Stimulated activated CD8-positive, alpha-beta memory T cell treated with anti-CD3 and anti-CD28 coated beads, Interleukin-12 subunit alpha, Interleukin-12 subunit beta, amount 100 ng/mL, for 24 hours (primary cell): Measurements from ENCODE around the gene GALR3.

Source experiments
- DNase-seq: peaks from one replicate; pipeline ENCODE4 v3.0.0-alpha.2; 2020; ENCODE audit errors: extremely low read depth

GALR3 gene

DNA sequence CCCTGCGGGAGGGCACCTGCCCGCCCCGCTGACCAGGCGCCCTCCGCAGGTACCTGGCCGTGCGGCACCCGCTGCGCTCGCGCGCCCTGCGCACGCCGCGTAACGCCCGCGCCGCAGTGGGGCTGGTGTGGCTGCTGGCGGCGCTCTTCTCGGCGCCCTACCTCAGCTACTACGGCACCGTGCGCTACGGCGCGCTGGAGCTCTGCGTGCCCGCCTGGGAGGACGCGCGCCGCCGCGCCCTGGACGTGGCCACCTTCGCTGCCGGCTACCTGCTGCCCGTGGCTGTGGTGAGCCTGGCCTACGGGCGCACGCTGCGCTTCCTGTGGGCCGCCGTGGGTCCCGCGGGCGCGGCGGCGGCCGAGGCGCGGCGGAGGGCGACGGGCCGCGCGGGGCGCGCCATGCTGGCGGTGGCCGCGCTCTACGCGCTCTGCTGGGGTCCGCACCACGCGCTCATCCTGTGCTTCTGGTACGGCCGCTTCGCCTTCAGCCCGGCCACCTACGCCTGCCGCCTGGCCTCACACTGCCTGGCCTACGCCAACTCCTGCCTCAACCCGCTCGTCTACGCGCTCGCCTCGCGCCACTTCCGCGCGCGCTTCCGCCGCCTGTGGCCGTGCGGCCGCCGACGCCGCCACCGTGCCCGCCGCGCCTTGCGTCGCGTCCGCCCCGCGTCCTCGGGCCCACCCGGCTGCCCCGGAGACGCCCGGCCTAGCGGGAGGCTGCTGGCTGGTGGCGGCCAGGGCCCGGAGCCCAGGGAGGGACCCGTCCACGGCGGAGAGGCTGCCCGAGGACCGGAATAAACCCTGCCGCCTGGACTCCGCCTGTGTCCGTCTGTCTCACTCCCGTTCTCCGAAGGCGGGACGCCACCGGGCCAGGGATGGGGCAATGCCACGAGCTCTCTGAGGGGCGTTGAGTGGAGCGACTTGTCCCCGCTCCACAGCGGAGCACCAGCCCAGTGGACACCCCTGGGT is 1.8 kb downstream of the GALR3 start:
- DNase-seq, result no peak

GRCh38 chr22:37827056-37827455 is 3.9 kb downstream of the GALR3 start:
- DNase-seq, result no peak

DNA sequence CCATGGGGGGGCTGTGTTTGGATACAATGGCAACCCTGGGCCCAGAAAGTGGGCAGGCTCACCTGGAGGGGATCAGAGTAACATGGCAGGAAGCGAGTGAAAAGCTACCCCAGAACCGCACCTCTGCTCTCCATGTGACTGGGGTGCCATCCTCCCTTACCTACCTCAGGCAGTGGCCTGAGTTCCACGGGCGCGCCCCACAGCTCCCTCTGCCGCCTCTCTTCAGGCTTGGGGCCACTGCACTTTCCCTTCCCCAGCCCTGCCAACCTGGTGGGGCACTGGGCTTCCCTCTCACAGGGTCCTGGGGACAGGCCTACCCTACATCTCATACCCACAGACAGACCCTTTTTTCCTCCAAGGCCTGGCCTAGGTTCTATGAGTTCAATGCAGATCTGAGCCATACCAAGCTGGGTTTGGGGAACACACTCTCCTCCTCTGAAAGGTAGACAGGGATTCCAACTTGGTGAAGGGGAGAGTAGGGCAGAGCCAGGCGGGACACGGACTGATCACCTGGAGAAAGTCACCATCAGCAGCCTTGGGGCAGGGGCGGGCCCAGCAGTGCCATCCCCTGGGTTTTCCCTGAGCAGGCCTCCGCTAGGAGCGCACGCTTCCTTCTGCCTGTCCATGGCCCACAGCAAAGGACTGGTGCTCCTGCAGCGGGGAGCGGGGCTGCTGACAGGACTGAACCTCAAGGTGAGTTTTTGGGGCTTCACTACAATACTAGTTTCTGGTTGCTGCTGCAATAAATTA is 7.1 kb downstream of the GALR3 start:
- DNase-seq, result no peak

DNA sequence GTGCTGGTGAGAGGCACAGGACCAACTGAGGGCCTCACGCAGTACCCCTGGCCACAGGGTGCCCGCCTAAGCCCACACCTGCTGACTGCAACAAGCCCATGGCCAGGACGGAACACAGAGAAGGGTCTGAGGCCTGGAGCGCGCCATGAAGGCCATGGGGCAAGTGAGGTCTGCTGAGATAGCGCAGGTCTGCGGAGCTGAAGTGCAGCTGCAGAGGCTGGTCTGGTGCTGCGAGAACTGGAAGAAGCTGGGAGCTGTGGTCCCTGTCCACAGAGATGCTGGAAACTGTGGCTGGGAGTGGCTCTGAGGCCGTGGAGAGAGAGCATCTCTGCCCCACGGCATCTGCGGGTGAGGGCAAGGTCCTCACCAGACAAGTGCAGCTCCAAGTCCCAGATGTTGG is 8.3 kb downstream of the GALR3 start:
- no peak for DNase-seq

- no peak for DNase-seq
Measured at GRCh38 chr22:37832022-37832857, 9.1 kb downstream of the GALR3 start.

- no peak for DNase-seq
Measured at GRCh38 chr22:37842015-37842793, 19.0 kb downstream of the GALR3 start.

DNA sequence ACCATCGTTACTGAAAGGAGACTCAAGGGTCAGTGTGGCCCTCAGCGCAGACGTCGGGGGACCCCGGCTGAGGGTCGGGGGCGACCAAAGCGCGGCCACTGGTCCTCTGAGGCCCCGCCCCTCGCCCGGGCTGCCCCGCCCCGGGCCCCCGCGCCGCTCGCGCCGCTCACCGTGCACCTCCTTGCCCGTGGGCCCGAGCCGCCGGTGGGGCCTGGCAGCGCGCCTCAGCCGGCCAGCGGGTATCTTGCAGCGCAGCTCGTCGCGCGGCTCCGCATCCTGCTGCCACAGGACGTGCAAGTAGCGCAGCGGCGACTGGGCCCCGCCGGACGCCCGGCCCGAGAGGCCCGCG is 20.5 kb downstream of the GALR3 start:
- peak; percentile 19 for DNase-seq

DNA sequence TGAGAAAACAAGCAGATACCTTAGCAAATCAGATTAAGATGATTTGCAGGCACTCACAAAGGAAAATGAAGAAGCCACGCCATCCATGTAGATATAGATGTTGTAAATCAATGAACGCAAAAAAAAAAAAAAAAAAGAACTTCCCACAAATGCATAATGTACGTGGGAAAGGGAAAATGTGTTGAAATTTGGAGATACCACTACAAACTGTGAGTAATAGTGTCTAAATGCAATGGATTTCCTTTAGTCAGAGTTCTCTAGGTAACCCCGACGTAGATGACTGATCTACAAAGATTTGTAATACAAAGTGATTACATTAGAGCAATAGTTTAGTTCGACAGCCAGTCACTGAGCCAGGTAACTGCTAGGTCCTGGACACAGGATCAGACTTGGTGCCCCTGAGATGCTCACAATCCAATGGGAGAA is 21.7 kb downstream of the GALR3 start:
- no peak for DNase-seq

- DNase-seq, result no peak
Measured at GRCh38 chr22:37846433-37846832, 23.3 kb downstream of the GALR3 start.

DNA sequence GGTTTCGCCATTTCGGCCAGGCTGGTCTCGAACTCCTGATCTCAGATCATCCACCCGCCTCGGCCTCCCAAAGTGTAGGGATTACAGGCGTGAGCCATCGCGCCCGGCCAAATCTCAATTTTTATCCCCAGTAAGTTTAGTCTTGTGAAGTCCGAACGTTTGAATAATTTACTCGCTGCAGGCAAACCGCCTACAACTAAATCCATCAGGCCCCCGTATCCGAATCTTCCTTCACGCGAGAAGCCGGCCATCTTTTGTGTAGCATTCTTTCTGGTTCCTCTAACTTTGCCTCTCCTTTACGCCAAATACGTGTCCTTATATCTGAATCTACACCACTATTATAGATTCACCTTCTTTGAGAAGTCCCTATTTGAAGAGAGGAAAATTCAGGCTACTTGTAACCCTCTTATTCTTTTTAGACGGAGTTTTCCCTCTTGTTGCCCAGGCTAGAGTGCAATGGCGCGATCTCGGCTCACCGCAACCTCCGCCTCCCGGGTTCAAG is 25.5 kb downstream of the GALR3 start:
- no peak for DNase-seq

- DNase-seq, result peak; percentile 76
Measured at GRCh38 chr22:37849089-37849751, 26.0 kb downstream of the GALR3 start, which contains the start of gene EIF3L. TSS of gene EIF3L (plus strand) at chr22:37849419. CDS start at chr22:37849450, 31 bp downstream.

DNA sequence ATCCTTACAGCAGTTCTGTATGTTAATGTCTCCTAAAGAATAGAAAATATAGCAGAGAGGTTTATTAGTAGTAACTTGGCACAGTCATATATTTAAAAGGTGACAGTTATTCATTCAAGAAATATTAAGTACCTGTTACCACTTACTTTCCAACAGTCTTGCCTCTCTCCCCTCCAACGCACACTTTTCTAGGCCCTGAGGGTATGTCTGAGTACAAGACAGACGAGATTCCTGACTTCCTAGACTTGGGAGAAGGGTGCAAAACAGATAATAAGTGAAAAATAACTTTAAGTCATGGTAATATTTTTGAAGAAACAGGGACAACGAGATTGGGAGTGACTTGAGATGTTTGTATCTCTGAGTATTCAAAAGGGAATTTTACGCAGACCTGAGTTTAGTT is 27.6 kb downstream of the GALR3 start:
- DNase-seq, result no peak

- no peak for DNase-seq
Measured at GRCh38 chr22:37852418-37852817, 29.2 kb downstream of the GALR3 start.

GRCh38 chr22:37854946-37855345 is 31.8 kb downstream of the GALR3 start:
- no peak for DNase-seq

- DNase-seq, result no peak
Measured at GRCh38 chr22:37855462-37855861, 32.3 kb downstream of the GALR3 start.

DNA sequence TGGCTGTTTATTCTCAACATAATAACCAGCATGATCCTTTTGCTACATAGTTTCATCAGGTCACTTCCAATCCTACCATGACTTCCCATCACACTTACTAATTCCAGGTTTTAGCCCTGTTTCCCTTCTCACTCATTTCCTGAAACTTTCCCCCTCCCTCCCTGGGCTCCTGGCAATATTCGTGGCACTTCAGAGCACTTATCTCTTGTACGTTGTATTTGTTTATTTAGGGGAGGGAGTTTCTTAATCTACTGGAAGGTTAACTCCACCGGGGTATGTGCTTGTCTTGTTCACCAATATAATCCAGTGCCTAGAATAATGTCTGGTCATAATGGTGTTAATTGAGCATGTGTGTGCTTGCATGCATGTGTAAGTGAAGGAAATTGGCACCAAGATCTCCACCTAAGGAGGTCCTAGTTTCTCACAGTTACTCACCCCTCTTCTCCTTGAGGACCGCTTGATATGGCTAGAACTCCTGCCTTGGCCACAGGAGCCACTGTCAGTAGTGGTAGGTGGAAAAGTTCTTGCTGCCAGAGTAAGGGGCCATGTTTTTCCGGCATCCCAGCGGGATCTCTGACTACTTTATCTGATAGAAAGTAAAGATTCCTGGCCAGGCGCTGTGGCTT is 37.7 kb downstream of the GALR3 start:
- no peak for DNase-seq

DNA sequence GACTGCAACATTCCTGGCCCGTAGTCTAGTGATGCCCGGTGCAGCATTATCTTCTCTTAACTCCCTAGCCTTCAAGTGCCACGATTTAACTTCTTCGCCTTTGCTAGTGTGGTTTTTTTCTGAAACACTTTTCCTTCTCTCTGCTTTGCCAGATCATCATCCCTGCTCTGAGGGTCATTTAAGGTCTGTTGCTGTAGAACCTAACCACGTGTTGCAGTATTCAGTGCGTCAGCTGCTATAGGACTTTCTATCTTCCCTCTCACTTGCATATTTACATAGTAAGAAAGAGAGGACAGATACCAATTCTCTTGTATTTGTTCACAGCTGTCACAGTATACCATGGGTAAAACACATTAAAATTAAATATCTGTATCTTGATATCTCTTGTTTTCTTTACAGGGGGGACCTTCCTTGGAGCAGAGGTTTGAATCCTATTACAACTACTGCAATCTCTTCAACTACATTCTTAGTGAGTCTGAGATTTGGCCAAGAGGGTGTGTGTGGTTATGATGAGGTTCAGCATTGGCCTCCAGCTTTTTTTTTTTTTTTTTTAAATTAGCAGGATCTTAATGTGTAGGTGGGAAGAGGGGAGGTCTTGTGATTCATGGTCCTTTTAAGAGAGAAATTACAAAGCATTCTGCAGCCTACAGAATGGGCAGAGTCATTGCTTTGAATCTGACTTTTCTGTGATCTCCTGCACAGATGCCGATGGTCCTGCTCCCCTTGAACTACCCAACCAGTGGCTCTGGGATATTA is 39.6 kb downstream of the GALR3 start:
- DNase-seq, result no peak

DNA sequence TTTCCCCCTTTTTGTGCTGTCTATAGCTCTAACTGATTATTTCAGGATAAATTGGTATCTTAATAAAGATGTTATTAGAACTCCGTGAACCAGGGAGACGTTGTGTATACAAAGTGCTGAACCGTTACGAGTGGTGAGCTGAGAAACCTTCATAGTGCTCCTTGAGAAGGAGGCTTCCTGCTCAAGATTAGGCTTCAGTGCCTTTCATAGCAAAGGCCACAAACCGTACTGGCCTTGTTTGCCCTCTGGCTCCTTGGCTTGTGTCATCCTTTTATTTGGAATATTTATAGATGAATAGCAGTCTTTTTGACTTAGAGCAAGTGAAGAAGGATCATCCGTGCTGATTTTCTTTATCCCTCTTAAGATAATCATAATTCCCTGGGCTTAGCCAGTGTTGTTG is 42.3 kb downstream of the GALR3 start:
- DNase-seq, result no peak

DNA sequence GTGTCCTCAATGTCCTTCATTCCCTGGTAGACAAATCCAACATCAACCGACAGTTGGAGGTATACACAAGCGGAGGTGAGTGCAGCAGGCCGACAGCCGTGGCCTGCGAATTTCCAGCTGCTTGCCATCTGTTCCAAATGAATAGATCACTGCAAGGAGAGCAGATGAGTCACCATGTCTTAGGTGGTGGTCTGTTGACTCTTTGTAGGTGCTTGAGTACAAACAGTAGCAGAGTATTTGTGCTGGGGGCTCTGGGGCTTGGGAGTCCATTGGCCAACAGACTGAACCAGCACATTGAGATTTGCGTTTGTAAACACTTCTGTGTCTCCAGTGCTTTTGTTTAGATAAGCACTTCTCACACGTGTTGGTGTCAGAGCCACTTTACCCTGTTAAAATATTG is 47.1 kb downstream of the GALR3 start:
- DNase-seq, result no peak
